Measurements from ENCODE around the gene EHD3.

DNA sequence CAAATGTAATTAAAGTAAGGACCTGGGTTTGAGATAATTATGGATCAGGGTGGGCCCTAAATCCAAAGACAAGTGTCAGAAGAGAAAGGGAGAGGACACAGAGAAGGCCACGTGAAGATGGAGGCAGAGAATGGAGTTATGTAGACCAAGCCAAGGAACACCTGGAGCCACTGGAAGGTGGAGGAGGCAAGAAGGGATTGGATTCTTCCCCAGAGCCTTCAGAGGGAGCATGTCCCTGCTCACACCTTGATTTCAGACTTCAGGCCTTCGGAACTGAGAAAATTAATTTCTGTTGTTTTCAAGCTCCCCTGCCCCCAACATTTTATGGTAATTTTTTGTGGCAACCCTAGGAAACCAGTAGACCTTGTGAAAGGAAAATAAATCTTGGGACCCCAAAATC is 36.3 kb upstream of the EHD3 start:
- TF ChIP-seq CTCF (IDR thresholded peaks at IDR 0.05) (no peak), POLR2A (IDR thresholded peaks at IDR 0.05) (no peak)

Measured in testis (tissue), 2 donors.